Heart left ventricle (tissue), 13 donors: Measurements from ENCODE around the gene SYNM.

ENCODE experiments used
- POLR2A ChIP-seq, 2 donors: fragments of 450-650 bp; IDR thresholded peaks; one replicate each; pipeline ENCODE4 v1.6.1; 2017; ENCODE audit warnings: antibody characterized with exemption in 2 of 2, mild to moderate bottlenecking in 2 of 2, moderate library complexity in 2 of 2
- TF ChIP-seq, protein P1 (sequence below), 12 donors: fragments of 200-600 bp; sonication (generic) in 4 of 12; IDR thresholded peaks; one replicate each; pipeline versions ENCODE4 v1.5.0 to v1.8.0; 2018 to 2022; ENCODE audit warnings: antibody characterized with exemption in 12 of 12, mild to moderate bottlenecking in 5 of 12
- donor health status: ischemic (EF 13 %, LVEDD 7.1; RV severe dilation, severe dysfunction).
- donor health status: DM: no; HTN: yes; CAD: no.
- donor health status: DM: no; HTN: no; CAD: no.
- donor health status: ischemic (EF 25% LVEDD 6.9; RV normal size, moderate dysfunction).
- donor health status: ischemic (EF 25% LVEDD 5.7; RV mildly dilated, moderate dysfunction).
- donor health status: ischemic (EF 35%, LVEDD 5.7; RV mildly dilated, moderate dysfunction).
- donor health status: nonischemic (EF 11% LVEDD 7.7; RV severe dilation, severe dysfunction).
- donor health status: DM: yes; HTN: yes; CAD: no.
- donor health status: PGD.
- donor health status: ischemic (EF 29% LVEDD 5.4; RV normal size, mild dysfunction).
- donor health status: nonischemic (EF 23%, LVEDD 6.1; RV moderate dilation, normal function).

GRCh38 chr15:99104788-99105513 lies at the start of gene SYNM:
- TF ChIP-seq, protein P1, sequence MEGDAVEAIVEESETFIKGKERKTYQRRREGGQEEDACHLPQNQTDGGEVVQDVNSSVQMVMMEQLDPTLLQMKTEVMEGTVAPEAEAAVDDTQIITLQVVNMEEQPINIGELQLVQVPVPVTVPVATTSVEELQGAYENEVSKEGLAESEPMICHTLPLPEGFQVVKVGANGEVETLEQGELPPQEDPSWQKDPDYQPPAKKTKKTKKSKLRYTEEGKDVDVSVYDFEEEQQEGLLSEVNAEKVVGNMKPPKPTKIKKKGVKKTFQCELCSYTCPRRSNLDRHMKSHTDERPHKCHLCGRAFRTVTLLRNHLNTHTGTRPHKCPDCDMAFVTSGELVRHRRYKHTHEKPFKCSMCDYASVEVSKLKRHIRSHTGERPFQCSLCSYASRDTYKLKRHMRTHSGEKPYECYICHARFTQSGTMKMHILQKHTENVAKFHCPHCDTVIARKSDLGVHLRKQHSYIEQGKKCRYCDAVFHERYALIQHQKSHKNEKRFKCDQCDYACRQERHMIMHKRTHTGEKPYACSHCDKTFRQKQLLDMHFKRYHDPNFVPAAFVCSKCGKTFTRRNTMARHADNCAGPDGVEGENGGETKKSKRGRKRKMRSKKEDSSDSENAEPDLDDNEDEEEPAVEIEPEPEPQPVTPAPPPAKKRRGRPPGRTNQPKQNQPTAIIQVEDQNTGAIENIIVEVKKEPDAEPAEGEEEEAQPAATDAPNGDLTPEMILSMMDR (IDR thresholded peaks at IDR 0.05) = peak; percentile 42 to 98 (median 93)
- TF ChIP-seq POLR2A (IDR thresholded peaks at IDR 0.05) = peak in 1 of 2 donors; percentile 96
